Pancreas (tissue), 10 donors: ENCODE data around the gene DPT. TPM values are rescaled to one million over a fixed set of nuclear protein-coding genes. Genes with fewer than 3 reads are reported as not detected.

Experiments
- ATAC-seq, 4 donors: fragments of 200-7000 bp; cut with Tn5 transposase; one replicate each; pipeline versions ENCODE4 v1.8.0 to v1.9.1; 2020; ENCODE audit warnings: mild to moderate bottlenecking in 4 of 4, moderate library complexity in 4 of 4
- DNase-seq, 6 donors: peaks; one replicate each; pipeline ENCODE4 v3.0.0-alpha.2; 2020
- FAIRE-seq: peaks from 2 replicates; lab custom pipeline; 2012; peaks lifted over from hg19 to GRCh38; lab: Jason Lieb, UNC
- H3K27ac ChIP-seq, 4 donors: fragments of 200-600 bp; sonication (generic); 1 replicate in 3 of 4; 2 replicates in 1 of 4; pipeline versions ENCODE4 v1.5.0 to v1.8.0; 2020
- H3K27me3 ChIP-seq, 4 donors: fragments of 200-600 bp; one replicate each; pipeline ENCODE4 v1.8.0; 2021
- H3K36me3 ChIP-seq, 3 donors: fragments of 200-600 bp; sonication (generic) in 1 of 3; one replicate each; pipeline versions ENCODE4 v1.5.0 to v1.8.0; 2020 to 2021
- H3K4me1 ChIP-seq, 3 donors: fragments of 200-600 bp; one replicate each; pipeline ENCODE4 v1.8.0; 2021
- H3K4me3 ChIP-seq, 4 donors: fragments of 200-600 bp; sonication (generic) in 2 of 4; one replicate each; pipeline versions ENCODE4 v1.5.0 to v1.8.0; 2020 to 2021
- H3K9me3 ChIP-seq, 4 donors: fragments of 200-600 bp; one replicate each; pipeline ENCODE4 v1.8.0; 2021
- CTCF ChIP-seq, 4 donors: fragments of 200-600 bp; sonication (generic) in 3 of 4; IDR thresholded peaks; one replicate each; pipeline versions ENCODE4 v1.5.0 to v1.8.0; 2021; ENCODE audit warnings: antibody characterized with exemption in 4 of 4
- WGBS, 2 donors: extraction: QIAGEN DNeasy Blood & Tissue Kit; methylation state at CpG; one replicate each; pipeline ENCODE4 v1.1.7; 2013; 5-methylcytosine and 5-hydroxymethylcytosine counted together
- intact Hi-C, 3 donors: fragments of 100-400 bp; cut with DNase I; formaldehyde crosslinking; loops; one replicate each; pipeline versions ENCODE4 v1.11.1 to v1.14.2; 2022
- polyA plus RNA-seq, 2 donors: library from polyadenylated mRNA; stranded (reverse); fragments of 200-250 nt; gene quantifications; one replicate each; pipeline ENCODE4 v1.2.3, GENCODE V29; 2013
- total RNA-seq, 6 donors: library from RNA; stranded (reverse); fragmentation: NEBNext Ultra II Directional in 4 of 6; extraction: Animal tissue kit (Norgen Biotek cat#: 25700) in 4 of 6; gene quantifications; one replicate each; pipeline versions ENCODE4 v1.2.1 to v1.2.4, GENCODE V29; 2021 to 2023
- donor health status: healthy with polysubstance abuse.
- donor health status: DM: no; HTN: no; CAD: no; lungs with moderate emphysema.
- donor health status: DM: no; HTN: no; CAD: no.
- donor health status: control.
- donor health status: control.
- donor health status: Bipolar disorder and iron deficiency.
- donor health status: DM: yes; HTN: yes; CAD: no.
- donor health status: DM: no; HTN: no; CAD: no.
- donor health status: DM: no; HTN: no; CAD: no.
- donor health status: DM: yes; HTN: yes; CAD: no.

DPT gene
- total and polyA plus RNA-seq, 8 donors, result 3.4 to 16.2 (median 7.5) TPM

- DNase-seq (no peak), ATAC-seq (no peak), FAIRE-seq (no peak)
- Histone ChIP-seq H3K4me3 (no peak overlapping the region), H3K36me3 (no peaks in the 10 kb centered on the region), H3K27me3 (no peaks in the 10 kb centered on the region), H3K27ac (no peak overlapping the region), H3K9me3 (no peaks in the 10 kb centered on the region), H3K4me1 (peaks cover 12 to 49% (median 32%) of the 10 kb centered on the region in 3 donors)
- no peak for TF ChIP-seq CTCF (IDR thresholded peaks at IDR 0.05)
- 44 to 54% methylated on average over 1 of the region's 1 CpG for WGBS, 2 donors
- intact Hi-C loops, result no loop called here
Observed at GRCh38 chr1:168698453-168698852, 30.6 kb downstream of the DPT start.

- intact Hi-C loops, result no loop called here
- Histone ChIP-seq H3K4me1 (peaks cover 12 to 54% (median 40%) of the 10 kb centered on the region in 3 donors), H3K36me3 (no peaks in the 10 kb centered on the region), H3K4me3 (no peak overlapping the region), H3K27me3 (no peaks in the 10 kb centered on the region), H3K27ac (peak overlapping the region in 1 of 4 donors; percentile 22), H3K9me3 (no peaks in the 10 kb centered on the region)
- WGBS, 2 donors, result 44 to 48% methylated on average over 5 of the region's 5 CpGs
- no peak for ATAC-seq
- TF ChIP-seq CTCF (IDR thresholded peaks at IDR 0.05), result no peak
- DNase-seq, result no peak
- no peak for FAIRE-seq
Observed at GRCh38 chr1:168697356-168698126, 31.5 kb downstream of the DPT start.

- intact Hi-C loops, result no loop called here
- no peak for TF ChIP-seq CTCF (IDR thresholded peaks at IDR 0.05)
- no peaks in the 10 kb centered on the region for H3K36me3 ChIP-seq
- H3K27me3 ChIP-seq, result no peaks in the 10 kb centered on the region
- DNase-seq (no peak), FAIRE-seq (no peak), ATAC-seq (no peak)
- H3K4me3 ChIP-seq, result no peak overlapping the region
- no peaks in the 10 kb centered on the region for H3K9me3 ChIP-seq
- peaks cover 23 to 59% (median 52%) of the 10 kb centered on the region in 3 donors for H3K4me1 ChIP-seq
- WGBS, 2 donors, result 85 to 89% methylated on average over 7 of the region's 7 CpGs
- H3K27ac ChIP-seq, result peak overlapping the region in 1 of 4 donors; percentile 28
Observed at GRCh38 chr1:168696125-168696760, 32.8 kb downstream of the DPT start.

GRCh38 chr1:168693872-168694238 lies 35.2 kb downstream of the DPT start:
- ATAC-seq (no peak), FAIRE-seq (no peak), DNase-seq (no peak)
- intact Hi-C loops, result no loop called here
- no peak overlapping the region for H3K4me3 ChIP-seq
- peak overlapping the region; percentile 62 to 91 (median 79) for H3K27ac ChIP-seq
- H3K36me3 ChIP-seq, result no peaks in the 10 kb centered on the region
- no peaks in the 10 kb centered on the region for H3K27me3 ChIP-seq
- 69 to 72% methylated on average over 2 of the region's 2 CpGs for WGBS, 2 donors
- H3K9me3 ChIP-seq, result no peaks in the 10 kb centered on the region
- peaks cover 41 to 64% (median 59%) of the 10 kb centered on the region in 3 donors for H3K4me1 ChIP-seq
- TF ChIP-seq CTCF (IDR thresholded peaks at IDR 0.05), result no peak
